Caki2 (cell line): ENCODE measurements around the gene CERS6. TPM values are rescaled to one million over a fixed set of nuclear protein-coding genes. Genes with fewer than 3 reads are reported as not detected.

Source experiments
- DNase-seq: peaks from one replicate; pipeline ENCODE4 v3.0.0-alpha.2; 2015; ENCODE audit warnings: low read depth
- in situ Hi-C: cut with HindIII; loops from 2 replicates; pipeline ENCODE4 v1.10.0; 2016; ENCODE audit warnings: low sequenced_read_pairs, low pct_unique_long_range_greater_than_20kb, mixed read lengths
- total RNA-seq: library from RNA; depleted of rRNA; stranded (reverse); fragments of >200 nt; shearing (Covaris generic); gene quantifications from 2 replicates; pipeline ENCODE4 v1.2.3, GENCODE V29; 2014; ENCODE audit warnings: low replicate concordance

Gene CERS6
- total RNA-seq, 1 experiment from 2014 or later: 7.2 TPM

DNA sequence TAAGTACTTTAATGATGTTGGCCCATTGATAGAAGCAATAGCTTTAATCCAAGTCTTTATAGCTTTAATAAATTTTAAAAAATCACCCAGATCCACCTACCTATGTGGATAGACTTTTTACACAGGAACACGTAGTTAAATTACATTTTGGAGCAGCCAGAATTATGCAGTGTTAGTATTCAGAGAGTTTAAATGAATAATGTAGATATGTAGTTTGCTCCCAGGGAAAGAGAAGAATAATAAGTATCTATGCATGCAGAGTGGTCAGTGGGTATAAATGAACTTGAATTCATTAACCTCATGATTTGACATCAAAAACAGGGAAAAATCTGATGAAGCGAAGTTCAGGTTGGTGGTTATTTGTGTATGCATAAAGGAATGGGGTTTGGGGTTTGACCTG is 146.3 kb downstream of the CERS6 start:
- in situ Hi-C loops: no loop called here
- DNase-seq: no peak

- no peak for DNase-seq
- in situ Hi-C loops: no loop called here
Observed at GRCh38 chr2:168602846-168603401, 146.9 kb downstream of the CERS6 start.

DNA sequence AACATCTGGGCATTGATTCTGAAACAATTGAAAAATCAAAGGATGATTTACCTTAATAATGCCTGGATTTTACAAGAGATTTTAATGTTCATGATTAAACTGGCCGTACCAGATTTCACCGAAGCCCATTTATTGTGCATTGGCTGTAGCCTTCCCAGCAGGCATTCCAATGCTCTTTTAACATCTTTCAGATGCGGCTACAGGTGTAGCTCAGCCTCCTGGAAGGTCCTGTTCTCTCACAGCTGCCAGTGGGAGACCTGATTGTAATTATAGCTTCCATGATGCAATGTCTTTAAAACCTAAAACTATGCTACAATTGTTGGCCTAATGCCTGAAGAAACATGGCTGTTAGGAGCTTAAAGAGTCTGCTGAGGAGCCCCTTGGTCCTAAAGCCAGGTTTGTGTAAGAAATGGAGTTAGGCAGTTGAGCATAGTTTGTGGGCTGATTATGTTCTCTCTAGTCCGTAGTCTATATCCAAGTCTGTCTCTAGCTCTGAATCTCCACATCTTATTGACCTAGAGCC is 147.4 kb downstream of the CERS6 start:
- in situ Hi-C loops: no loop called here

DNA sequence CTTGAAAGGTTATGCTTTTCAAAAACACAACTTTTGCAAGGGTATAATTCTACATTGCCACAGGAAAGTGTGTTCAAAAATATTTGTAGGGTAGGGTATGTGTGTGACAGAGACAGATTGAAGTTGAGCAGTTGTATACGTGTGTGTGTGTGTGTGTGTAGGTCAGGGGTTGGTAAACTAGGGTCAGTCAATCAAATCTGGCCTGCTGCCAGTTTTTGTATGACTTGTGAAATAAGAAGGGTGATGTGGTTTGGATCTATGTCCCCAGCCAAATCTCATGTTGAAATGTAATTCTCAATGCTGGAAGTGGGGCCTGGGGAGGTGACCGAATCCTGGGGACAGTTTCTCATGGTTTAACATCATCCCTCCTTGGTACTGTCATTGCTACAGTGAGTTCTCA is 148.2 kb downstream of the CERS6 start:
- in situ Hi-C loops: no loop called here
- DNase-seq: no peak

More for the DNA sequence above, 147.4 kb downstream of the CERS6 start:
- DNase-seq: no peak

DNA sequence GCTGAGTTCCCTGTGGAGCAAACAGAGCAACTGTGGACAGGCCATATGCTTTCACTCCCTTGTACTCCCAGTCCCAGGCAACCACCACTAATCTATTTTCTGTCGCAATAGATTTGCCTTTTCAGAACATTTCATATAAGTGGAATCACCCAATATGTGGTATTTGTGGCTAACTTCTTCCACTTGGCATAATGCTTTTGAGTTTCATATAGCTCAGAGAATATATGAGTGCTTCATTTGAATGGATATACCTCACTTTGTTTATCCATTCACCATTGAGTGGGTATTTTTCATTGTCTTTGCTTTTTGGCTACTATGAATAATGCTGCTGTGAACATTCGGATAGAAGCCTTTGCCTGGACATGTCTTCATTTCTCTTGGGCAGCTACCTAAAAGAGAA is 151.9 kb downstream of the CERS6 start:
- in situ Hi-C loops: no loop called here
- no peak for DNase-seq

DNA sequence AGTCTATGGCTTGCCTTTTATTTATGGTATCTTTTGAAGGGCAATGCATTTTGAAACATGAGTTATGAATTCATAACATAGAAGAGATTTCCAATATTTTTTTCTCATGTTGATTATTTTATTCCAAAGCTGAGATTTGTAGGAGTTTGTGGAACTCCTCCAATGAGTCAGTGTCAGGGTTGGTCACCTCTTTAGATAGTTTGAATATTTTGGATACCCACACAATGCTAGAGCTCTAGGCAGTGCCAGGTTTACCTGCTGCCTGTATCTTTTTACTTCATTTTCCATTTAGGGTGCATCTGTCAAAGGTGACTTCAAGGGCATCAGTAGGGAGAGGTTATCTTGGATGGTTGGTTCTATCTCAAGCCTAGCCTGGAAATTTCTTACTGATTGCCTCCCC is 152.7 kb downstream of the CERS6 start:
- in situ Hi-C loops: no loop called here
- no peak for DNase-seq

DNA sequence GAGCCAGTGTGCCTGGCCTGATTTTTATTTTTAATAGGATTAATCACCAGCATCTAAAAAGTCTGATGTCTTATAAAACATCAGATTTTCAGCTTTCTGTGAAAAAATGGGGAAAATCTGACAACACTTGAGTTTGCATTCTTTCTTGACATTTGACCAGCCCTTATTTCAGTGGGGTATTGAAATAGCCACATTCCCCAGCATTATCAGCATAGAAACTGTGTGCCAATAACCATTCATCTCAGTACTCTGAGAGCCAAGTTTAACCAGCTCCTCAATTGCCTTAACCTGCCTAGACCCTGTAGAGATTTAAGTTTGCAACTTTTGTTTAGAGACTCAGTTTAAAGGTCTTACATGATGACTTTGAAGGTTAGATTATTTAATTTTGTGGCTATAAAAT is 155.0 kb downstream of the CERS6 start:
- DNase-seq: no peak
- in situ Hi-C loops: no loop called here

GRCh38 chr2:168611896-168612650 is 156.0 kb downstream of the CERS6 start:
- DNase-seq: no peak
- in situ Hi-C loops: no loop called here

GRCh38 chr2:168612719-168613118 is 156.6 kb downstream of the CERS6 start:
- in situ Hi-C loops: no loop called here
- DNase-seq: no peak

- in situ Hi-C loops: no loop called here
- DNase-seq: no peak
Observed at GRCh38 chr2:168613551-168613950, 157.5 kb downstream of the CERS6 start.

DNA sequence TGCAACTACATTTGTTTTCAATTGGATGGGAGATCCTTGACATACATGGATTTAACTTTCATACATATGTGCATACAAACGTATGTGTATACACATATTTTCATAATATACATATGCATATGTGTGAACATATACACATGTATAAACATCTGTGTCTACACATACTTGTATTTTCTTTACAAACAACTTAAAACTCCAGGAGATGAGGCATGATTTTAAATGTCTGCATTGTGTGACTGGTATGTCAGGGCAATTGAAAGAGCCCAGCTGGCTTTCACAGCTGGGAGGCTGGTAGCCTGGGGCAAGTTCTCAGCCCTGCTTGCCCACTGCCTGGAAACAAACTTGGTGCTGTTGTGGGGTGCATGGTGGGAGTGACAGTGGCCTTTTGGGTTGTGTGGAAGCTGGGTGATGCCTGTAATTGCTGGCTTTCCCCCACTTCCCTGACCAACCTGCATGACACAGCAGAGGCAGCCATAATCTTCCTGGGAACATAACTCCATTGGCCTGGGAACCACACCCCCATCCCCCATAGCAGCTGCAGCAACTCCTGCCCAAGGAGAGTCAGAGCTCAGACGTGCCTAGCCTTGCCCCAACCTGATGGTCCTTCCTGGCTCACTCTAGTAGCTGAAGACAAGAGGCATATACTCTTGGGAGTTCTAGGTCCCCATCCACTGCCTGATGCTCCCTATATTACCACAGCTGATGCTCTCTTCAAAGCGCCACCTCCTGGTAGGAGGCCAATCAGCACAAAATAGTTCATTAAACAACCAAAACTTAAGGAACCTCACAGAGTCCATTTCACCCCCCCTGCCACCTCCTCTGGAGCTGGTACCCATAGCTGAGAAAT is 158.3 kb downstream of the CERS6 start:
- in situ Hi-C loops: no loop called here
- DNase-seq: no peak

DNA sequence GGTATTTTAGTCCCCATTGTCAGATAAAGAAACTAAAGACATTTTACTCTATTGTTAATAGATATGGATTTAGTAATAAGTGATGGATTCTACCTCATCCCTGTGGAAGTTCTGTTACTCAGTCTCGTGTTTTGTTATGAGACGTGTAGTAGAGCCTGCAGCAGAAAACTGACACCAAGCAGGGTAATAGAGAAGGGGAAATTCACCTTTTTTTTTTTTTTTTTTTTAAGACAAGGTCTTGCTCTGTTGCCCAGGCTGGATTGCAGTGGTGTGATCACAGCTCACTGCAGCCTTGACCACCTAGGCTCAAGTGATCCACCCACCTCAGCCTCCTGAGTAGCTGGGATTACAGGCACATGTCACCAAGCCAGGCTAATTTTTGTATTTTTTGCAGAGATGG is 164.5 kb downstream of the CERS6 start:
- in situ Hi-C loops: no loop called here
- DNase-seq: no peak

- peak; percentile 18 for DNase-seq
Observed at GRCh38 chr2:168622559-168622958, 166.5 kb downstream of the CERS6 start.

GRCh38 chr2:168624028-168624427 is 168.0 kb downstream of the CERS6 start:
- no peak for DNase-seq
- in situ Hi-C loops: no loop called here

More at GRCh38 chr2:168622559-168622958, 166.5 kb downstream of the CERS6 start:
- in situ Hi-C loops: no loop called here

DNA sequence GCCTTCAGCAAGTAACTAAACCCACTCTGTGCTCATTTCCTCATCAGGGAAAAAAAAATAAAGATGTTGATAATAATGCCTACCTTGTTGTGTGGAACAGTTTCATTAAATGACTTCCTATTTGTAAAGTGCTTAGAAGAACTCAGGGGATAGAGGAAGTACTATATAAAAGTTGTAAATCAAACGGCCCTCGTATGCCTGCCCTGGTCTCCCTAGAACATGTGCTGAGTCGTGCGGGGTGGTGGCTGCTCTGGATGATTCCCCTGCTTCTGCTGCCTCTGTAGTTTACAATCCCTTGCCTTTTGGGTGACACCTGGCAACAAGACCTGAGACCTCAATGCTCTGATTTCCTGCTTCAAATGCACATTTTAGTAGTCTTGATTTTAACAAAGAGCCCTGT is 170.0 kb downstream of the CERS6 start:
- in situ Hi-C loops: no loop called here
- DNase-seq: no peak

DNA sequence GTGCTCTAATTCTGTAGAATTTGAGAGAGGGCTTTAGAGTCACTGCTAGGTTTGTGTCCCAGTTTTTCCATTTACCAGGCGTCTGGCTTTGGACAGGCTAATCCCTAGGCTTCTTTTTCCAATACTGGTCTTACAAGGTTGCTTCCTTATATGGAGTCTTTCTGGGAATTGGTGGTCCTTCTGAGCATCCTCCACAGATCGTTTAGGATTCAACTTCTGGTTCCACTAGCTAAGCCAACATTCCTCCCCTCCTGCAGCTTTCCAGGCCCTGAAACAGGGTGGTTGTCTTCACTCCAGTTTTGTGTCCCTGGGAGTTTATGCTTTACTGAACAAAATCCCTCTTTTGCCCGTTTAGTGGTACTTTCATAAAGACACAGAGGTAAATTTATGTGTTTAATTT is 170.6 kb downstream of the CERS6 start:
- in situ Hi-C loops: no loop called here
- no peak for DNase-seq

DNA sequence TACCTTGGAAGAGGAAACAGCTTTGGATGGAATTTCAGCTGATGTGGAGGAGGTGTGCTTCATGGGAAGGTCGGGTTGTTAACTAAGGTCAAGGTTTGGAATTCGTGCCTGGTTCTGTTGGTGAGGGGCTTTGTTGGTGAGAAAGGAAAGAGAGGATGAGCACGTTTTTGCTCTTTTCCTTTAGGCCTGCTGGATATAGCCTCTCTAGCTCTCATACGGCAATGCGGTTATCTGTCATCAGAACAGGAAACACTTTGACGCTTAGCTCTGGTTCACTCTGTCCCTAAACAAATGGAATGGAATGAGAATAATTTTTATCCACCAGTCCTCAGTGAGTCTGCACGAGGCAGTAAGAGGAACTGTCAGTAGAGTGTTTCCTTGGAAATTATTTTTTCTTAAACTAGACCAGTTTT is 176.6 kb downstream of the CERS6 start:
- in situ Hi-C loops: no loop called here
- DNase-seq: no peak

DNA sequence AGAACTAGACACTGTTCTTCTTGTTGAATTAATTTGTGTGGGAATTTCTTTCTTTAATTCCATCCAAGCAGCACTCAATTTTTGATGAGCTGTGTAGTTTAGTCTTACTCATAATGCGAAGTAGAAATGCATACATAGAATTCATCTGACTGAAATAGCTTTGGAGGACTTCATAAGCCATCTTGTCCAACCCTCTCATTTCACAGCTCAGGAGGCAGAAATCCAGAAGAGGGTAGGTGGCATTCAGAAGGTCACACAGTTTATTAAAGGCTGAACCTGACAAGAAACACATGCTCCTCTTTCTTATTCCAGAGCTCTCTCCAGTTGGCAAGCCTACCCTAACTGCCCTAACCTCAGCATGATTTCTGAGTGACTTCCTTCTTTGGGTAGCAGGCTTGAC is 177.1 kb downstream of the CERS6 start:
- no peak for DNase-seq
- in situ Hi-C loops: no loop called here

GRCh38 chr2:168633895-168634294 is 177.8 kb downstream of the CERS6 start:
- DNase-seq: no peak
- in situ Hi-C loops: no loop called here
